A673 (cell line): Measurements from ENCODE around the gene PRKCH. TPM values are rescaled to one million over a fixed set of nuclear protein-coding genes. Genes with fewer than 3 reads are reported as not detected.

Experiments used
- BruUV-seq: library from RNA; stranded (reverse); fragments of 400-500 nt; replicated peaks from 2 replicates; lab custom pipeline; 2021; lab: Mats Ljungman, UMichigan
- CTCF ChIA-PET: fragments of 300-600 bp; sonication (Branson Sonifier 250); formaldehyde crosslinking; loops from one replicate; lab custom pipeline; 2022; ENCODE audit warnings: antibody characterized with exemption; lab: Charles Lee
- POLR2A ChIA-PET: fragments of 300-600 bp; sonication (Branson Sonifier 250); formaldehyde crosslinking; loops from one replicate; lab custom pipeline; 2022; ENCODE audit warnings: antibody characterized with exemption; ENCODE audit not compliant: low non-redundant PET; lab: Charles Lee
- DNase-seq: peaks from one replicate; pipeline ENCODE4 v3.0.0-alpha.2; 2015; ENCODE audit warnings: low spot score
- H3K27ac ChIP-seq: fragments of 200-600 bp; sonication (generic); 2 replicates; pipeline ENCODE4 v1.5.1; 2016; ENCODE audit warnings: mixed run types, low read depth, mild to moderate bottlenecking, mixed read lengths, antibody characterized with exemption, low read length; ENCODE audit not compliant: poor library complexity, severe bottlenecking
- H3K27me3 ChIP-seq: fragments of 200-600 bp; sonication (generic); replicated peaks from 2 replicates; pipeline ENCODE4 v1.6.1; 2017; ENCODE audit warnings: mixed run types, low read depth, mild to moderate bottlenecking, mixed read lengths, antibody characterized with exemption, low read length; ENCODE audit not compliant: insufficient read depth, poor library complexity
- H3K36me3 ChIP-seq: fragments of 200-600 bp; sonication (generic); 2 replicates; pipeline ENCODE4 v1.6.1; 2016; ENCODE audit warnings: mixed run types, mild to moderate bottlenecking, mixed read lengths, antibody characterized with exemption, low read length; ENCODE audit not compliant: insufficient read depth, poor library complexity, severe bottlenecking
- H3K4me1 ChIP-seq: fragments of 200-600 bp; sonication (generic); 2 replicates; pipeline ENCODE4 v1.6.1; 2017; ENCODE audit warnings: mixed run types, mild to moderate bottlenecking, mixed read lengths, antibody characterized with exemption, low read length; ENCODE audit not compliant: insufficient read depth, poor library complexity, severe bottlenecking
- H3K4me3 ChIP-seq: fragments of 200-600 bp; sonication (generic); 2 replicates; pipeline ENCODE4 v1.5.1; 2016; ENCODE audit warnings: low read depth, mixed run types, mild to moderate bottlenecking, mixed read lengths, low read length; ENCODE audit not compliant: poor library complexity, severe bottlenecking
- H3K9me3 ChIP-seq: fragments of 200-600 bp; sonication (generic); 2 replicates; pipeline ENCODE4 v1.6.1; 2016; ENCODE audit warnings: mixed run types, low read depth, mild to moderate bottlenecking, mixed read lengths, antibody characterized with exemption, low read length; ENCODE audit not compliant: poor library complexity, severe bottlenecking
- CTCF ChIP-seq: fragments of 300-800, 200-600 bp; sonication (generic); conservative IDR thresholded peaks from 2 replicates; pipeline ENCODE4 v1.5.1; 2017; ENCODE audit warnings: low read depth, mild to moderate bottlenecking, antibody characterized with exemption, low read length, moderate library complexity, mixed read lengths
- EZH2 ChIP-seq: fragments of 200-600 bp; sonication (generic); IDR thresholded peaks from 2 replicates; pipeline ENCODE4 v1.6.1; 2017; ENCODE audit warnings: borderline replicate concordance, low read depth, mild to moderate bottlenecking, mixed read lengths, antibody characterized with exemption, low read length; ENCODE audit not compliant: poor library complexity, severe bottlenecking
- intact Hi-C: fragments of 100-400 bp; cut with micrococcal nuclease; formaldehyde crosslinking; loops from one replicate; pipeline ENCODE4 v1.10.0; 2022; ENCODE audit not compliant: unreplicated experiment
- total RNA-seq: library from RNA; stranded (reverse); gene quantifications from 2 replicates; pipeline ENCODE4 v1.2.3, GENCODE V29; 2021

The PRKCH gene
- total RNA-seq, 1 experiment from 2014 or later: 1.8 TPM

GRCh38 chr14:61281186-61281947 lies 40.0 kb upstream of the PRKCH start, which contains the start of gene TMEM30B:
Gene TMEM30B, minus strand, starts transcription at chr14:61281338. Its CDS starts 191 bp downstream, at chr14:61281147.
- no peaks in the 10 kb centered on the region for H3K36me3 ChIP-seq
- H3K9me3 ChIP-seq: no peaks in the 10 kb centered on the region
- no peak within 1 kb of the TSS for H3K27ac ChIP-seq
- ChIA-PET POLR2A (no interaction called here), CTCF (no interaction called here)
- intact Hi-C loops: no loop called here
- peak within 1 kb of the TSS; percentile 51 for H3K4me3 ChIP-seq
- H3K27me3 ChIP-seq: no peaks in the 10 kb centered on the region
- TF ChIP-seq CTCF (no peak), EZH2 (no peak)
- no peak for DNase-seq
- peaks cover 5% of the 10 kb centered on the region for H3K4me1 ChIP-seq
- BruUV-seq: no TSS peak

- ChIA-PET POLR2A (no interaction called here), CTCF (no interaction called here)
- BruUV-seq: no TSS peak
- TF ChIP-seq EZH2 (no peak), CTCF (no peak)
- DNase-seq: no peak
- intact Hi-C loops: no loop called here
- H3K36me3 ChIP-seq: no peaks in the 10 kb centered on the region
- H3K4me3 ChIP-seq: no peak overlapping the region
- peaks cover 5% of the 10 kb centered on the region for H3K4me1 ChIP-seq
- H3K27me3 ChIP-seq: no peaks in the 10 kb centered on the region
- H3K27ac ChIP-seq: no peak overlapping the region
- H3K9me3 ChIP-seq: no peaks in the 10 kb centered on the region
These were observed 39.5 kb upstream of the PRKCH start for GRCh38 chr14:61281948-61282275.

GRCh38 chr14:61282746-61283145 lies 38.6 kb upstream of the PRKCH start:
- Histone ChIP-seq H3K27ac (no peak overlapping the region), H3K9me3 (no peaks in the 10 kb centered on the region), H3K4me3 (no peak overlapping the region), H3K4me1 (peaks cover 5% of the 10 kb centered on the region), H3K36me3 (no peaks in the 10 kb centered on the region), H3K27me3 (no peaks in the 10 kb centered on the region)
- BruUV-seq: no TSS peak
- ChIA-PET POLR2A (no interaction called here), CTCF (no interaction called here)
- intact Hi-C loops: no loop called here
- TF ChIP-seq CTCF: no peak
- TF ChIP-seq EZH2: no peak
- DNase-seq: no peak
